ENCODE results near the gene STARD7.

GRCh38 chr2:96180002-96180401 lies 28.6 kb downstream of the STARD7 start:
- TF ChIP-seq CTCF (IDR thresholded peaks at IDR 0.05) (no peak), POLR2AphosphoS5 (IDR thresholded peaks at IDR 0.05) (no peak), POLR2A (IDR thresholded peaks at IDR 0.05) (no peak), EP300 (IDR thresholded peaks at IDR 0.05) (no peak)

All from gastroesophageal sphincter (tissue), 3 donors.